Femur (tissue), 1 donor: Measurements from ENCODE around the gene PRPSAP2.

Experiments used
- DNase-seq: peaks from one replicate; pipeline ENCODE4 v3.0.0-alpha.2; 2017

The PRPSAP2 gene

GRCh38 chr17:18963126-18964017 lies 105.4 kb downstream of the PRPSAP2 start:
- DNase-seq: no peak

GRCh38 chr17:18964018-18964351 lies 106.1 kb downstream of the PRPSAP2 start:
- DNase-seq: no peak

GRCh38 chr17:18964550-18964949 lies 106.6 kb downstream of the PRPSAP2 start:
- no peak for DNase-seq

GRCh38 chr17:18965530-18966236 lies 107.8 kb downstream of the PRPSAP2 start:
- no peak for DNase-seq

GRCh38 chr17:18966831-18967624 lies 109.1 kb downstream of the PRPSAP2 start:
- DNase-seq: peak; percentile 54

- no peak for DNase-seq
These were observed 110.0 kb downstream of the PRPSAP2 start for GRCh38 chr17:18967916-18968315.

GRCh38 chr17:18968345-18968744 lies 110.4 kb downstream of the PRPSAP2 start:
- no peak for DNase-seq

- no peak for DNase-seq
These were observed 111.3 kb downstream of the PRPSAP2 start for GRCh38 chr17:18968945-18969887.

- no peak for DNase-seq
These were observed 112.9 kb downstream of the PRPSAP2 start for GRCh38 chr17:18970582-18971480.

GRCh38 chr17:18971801-18972200 lies 113.9 kb downstream of the PRPSAP2 start:
- DNase-seq: no peak

GRCh38 chr17:18974407-18975149 lies 116.6 kb downstream of the PRPSAP2 start:
- no peak for DNase-seq

- no peak for DNase-seq
These were observed 117.7 kb downstream of the PRPSAP2 start for GRCh38 chr17:18975597-18975996.

- no peak for DNase-seq
These were observed 118.3 kb downstream of the PRPSAP2 start for GRCh38 chr17:18976201-18976600.

GRCh38 chr17:18977021-18977420 lies 119.1 kb downstream of the PRPSAP2 start:
- DNase-seq: no peak

GRCh38 chr17:18977646-18978045 lies 119.7 kb downstream of the PRPSAP2 start:
- DNase-seq: no peak

- DNase-seq: no peak
These were observed 120.1 kb downstream of the PRPSAP2 start for GRCh38 chr17:18978050-18978449.

GRCh38 chr17:18978655-18979054 lies 120.7 kb downstream of the PRPSAP2 start:
- DNase-seq: no peak
